HG03469 (cell line): ENCODE measurements around the gene PRSS57.
"Not testable (repeated sequence)": the region's sequence is repeated elsewhere in the genome, so short reads cannot be mapped to it uniquely, and the experiment has no call there.

Source experiments
- ATAC-seq: cut with Tn5 transposase; IDR thresholded peaks from one replicate; pipeline ENCODE4 v1.9.1; 2021; ENCODE audit warnings: mild to moderate bottlenecking, moderate library complexity, moderate number of reproducible peaks; ENCODE audit not compliant: unreplicated experiment

Gene PRSS57

DNA sequence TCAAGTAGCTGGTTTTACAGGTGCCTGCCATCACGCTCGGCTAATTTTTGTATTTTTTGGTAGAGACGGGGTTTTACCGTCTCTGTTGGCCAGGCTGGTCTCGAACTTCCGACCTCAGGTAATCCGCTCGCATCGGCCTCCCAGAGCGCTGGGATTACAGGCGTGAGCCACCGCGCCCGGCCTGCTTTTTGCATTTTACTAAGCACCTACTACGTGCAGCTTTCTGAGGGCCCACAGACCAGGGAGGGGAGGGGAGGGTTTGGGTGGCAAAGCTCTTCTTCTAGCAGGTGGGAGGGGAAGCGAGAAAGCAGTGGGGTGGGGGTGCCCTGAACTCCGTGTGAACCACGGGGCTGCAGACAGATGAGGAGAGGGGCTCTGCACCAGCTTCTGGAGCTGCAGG, 28.5 kb upstream of the PRSS57 start:
- ATAC-seq = no peak

DNA sequence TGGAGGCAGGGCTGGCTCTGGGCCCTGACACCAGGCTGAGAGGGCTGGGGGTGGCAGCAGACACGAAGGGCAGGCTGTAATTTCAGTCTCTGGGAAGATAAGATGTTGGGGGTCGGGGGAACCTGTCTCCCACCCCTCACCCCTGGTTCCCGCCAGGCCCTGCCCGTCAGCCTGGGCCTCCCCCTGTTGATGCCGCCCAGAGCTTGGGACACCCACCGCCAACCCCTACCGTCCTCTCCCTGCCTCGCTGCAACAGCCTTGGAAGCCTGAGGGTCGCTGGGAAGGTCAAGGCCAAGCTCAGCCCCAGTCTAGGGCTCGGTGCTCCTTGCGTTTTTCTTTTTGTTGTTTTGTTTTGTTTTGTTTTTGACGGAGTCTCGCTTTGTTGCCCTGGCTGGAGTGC, 28.0 kb upstream of the PRSS57 start:
- no peak for ATAC-seq

DNA sequence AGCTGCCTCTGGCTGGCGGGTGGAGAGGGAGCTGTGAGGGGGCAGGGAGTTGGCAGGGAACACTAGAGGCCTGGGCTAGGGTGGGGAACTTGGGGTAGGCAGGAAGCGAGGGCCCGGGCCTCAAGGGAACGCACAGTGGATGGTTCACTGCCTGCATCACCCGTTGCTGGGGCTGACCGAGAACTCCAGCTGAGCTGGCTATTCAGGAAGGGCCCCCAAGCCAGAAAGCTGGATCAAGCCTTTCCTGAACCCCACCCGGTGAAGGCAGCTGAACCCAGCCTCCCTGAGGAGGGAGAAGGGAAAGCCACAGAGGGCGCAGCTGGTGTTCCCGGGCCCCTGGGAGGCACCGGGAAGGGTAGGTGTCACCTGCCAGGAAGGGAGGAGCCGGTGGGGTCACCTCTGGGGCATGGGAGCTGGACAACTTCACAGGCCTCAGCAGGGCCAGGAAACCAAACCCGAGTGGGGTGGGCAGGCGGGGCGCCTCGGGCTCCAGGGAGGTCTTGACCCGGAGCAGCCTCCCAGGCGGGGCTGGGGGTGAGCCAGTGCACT, 27.4 kb upstream of the PRSS57 start:
- ATAC-seq = no peak

DNA sequence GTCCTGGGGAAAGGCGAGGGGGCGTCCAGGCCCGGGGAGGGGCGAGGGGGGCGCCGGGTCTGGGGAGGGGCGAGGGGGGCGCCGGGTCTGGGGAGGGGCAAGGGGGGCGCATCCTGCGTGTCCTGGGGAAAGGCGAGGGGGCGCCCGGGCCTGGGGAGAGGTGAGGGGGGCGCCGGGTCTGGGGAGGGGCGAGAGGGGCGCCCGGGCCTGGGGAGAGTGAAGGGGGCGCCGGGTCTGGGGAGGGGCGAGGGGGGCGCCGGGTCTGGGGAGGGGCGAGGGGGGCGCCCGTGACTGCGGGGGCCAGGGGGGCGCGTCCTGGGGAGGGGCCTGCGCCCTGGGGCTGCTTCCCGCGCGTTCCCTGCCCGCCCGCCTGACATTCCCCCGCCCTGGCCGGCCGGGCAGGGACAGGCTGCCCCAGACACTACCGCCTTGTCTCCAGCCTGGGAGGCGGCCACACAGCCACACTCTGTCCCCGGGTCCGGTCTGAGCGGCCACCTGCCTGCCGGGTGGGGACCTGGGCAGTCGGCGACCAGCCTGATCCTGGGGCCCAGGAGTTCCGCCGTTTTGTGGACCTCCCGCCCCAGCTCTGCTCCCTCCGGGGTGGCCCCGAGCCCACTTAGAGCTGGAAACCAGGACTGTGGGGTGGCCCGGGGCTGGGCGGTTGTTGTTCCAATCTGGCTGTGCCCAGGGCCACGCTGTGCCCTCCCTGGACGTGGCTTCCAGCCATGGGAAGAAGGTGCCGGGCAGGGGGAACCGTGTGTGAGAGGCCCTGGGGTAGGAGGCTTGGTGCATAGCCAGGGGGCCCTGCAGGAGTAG, 25.3 kb upstream of the PRSS57 start:
- no peak for ATAC-seq

DNA sequence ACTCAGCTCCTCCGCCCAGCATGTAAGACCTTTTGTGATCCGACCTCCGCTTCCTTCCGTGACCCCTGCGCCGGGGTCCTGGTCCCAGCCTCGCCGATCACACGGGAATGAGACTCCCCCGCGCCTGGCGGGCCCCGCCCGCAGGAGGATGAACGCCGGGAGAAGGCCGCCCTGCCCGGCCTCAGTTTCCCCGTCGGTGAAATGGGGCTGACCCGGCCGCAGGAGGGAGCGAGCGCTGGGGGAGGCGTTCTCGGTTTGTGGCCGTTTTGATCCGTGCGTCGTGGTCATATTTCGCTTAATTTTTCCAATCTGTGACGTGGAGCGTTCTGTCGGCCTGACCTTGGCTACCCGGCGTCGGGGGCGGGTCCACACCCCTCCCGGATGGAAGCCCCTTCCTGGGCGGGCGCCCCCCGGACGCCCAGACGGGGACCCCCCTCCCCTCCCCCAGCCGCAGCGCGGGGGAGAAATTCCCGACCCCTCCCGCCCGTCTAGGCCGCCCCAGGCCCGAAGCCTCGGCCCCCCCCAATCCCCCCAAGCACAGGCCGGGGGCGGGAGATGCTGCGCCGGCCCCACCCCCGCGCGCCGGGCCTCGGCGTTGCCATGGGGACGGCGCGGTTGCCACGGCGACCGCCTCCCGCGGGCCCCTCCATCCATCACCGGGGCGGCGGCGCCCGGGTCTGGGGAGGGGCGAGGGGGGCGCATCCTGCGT, 24.5 kb upstream of the PRSS57 start:
- ATAC-seq = no peak

DNA sequence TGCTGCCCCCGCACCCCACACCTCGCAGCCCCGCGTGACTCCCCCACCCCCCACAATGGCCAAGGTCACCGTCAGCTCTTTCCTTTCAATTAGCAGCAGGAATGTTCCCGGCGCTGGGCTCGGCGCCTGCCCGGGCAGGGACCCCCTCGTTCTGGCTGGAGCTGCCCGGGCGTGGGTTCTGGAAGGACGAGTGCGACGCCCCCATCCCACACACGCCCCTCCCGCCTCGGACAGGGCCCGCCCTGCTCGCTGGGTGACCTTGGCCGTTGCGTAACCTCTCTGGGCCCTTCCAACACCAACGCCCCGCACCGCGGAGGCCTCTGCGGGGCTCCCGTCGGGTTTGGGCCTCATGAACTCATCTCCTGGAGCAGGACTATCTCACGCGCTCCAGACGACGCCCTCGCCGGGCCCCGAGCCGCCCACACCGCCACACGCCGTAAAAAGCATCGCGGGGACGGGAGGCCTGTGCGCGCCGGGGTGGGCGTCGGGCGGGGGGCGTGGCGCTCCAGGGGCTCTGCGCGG, 23.8 kb upstream of the PRSS57 start:
- ATAC-seq = no peak

DNA sequence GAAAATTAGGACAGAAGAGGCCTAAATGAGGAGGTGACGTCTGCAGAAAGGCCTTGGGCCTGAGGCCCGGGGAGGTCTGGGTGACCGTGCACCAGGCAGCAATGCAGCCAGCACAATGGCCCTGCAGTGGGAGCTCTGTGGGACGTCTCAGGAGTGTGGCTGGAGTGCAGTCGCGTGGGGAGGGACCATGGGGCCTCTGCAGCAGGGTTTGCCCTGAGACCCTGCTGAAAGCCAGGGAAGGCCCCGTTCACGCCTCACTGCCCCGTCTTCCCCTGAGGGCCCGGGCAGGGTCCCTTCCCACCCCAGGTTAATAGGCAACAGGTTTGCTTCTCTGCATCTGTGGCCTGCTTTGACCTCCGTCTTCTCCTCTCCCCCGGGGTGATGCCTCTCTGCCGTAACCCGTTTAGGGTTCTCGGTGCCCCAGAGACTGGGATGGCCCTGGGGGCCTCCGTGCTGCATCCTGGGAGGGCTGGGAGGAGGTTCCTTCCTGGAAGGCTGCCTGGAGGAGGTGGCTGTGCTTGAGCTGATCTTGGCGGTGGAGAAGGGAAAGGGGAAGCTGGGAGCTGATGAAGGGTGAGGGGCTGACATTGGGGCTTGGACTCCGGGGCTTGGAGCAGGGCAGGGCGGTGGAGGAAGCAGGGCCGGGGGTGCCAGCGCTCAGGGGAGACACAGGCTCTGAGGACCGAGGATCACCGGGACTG, 23.1 kb upstream of the PRSS57 start:
- ATAC-seq = no peak

DNA sequence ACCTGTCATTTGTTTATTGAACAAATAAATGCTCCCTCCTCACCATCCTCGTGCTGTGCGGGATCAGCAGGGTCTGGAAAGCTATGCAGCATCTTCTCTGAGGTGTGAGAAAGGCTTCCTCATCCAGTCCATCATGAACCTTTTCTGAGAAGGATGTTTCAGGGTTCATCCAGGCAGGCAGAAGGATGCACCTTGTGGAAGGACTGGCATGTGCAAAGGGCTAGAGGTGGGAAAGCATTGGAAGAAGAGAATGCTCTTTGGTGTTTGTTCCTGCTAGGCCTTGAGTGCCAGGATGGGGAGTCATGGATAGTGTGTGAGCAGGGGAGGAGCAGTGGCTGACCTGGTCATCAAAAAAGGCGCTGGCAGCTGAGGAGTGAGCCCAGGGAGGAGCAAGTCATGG, 20.1 kb upstream of the PRSS57 start:
- ATAC-seq = no peak

DNA sequence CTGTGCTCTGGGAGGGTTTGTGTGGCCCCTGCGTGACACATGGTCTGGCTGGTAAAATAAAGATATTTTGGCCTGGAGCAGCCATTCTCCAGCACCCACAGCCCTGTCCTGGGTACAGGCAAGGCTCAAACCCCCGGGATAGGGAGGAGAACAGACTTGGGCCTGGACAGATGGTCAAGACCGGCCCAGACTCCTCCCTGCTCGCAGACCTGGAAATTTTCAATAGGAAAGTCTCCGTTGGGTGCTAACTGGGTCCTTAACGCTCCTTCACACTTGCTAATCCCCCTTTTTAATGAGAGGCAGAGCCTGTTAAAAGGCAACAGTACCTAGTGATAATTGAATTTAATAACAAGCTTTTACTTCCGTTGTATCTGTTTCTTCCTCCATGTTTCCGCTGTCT, 16.0 kb upstream of the PRSS57 start:
- ATAC-seq = no peak

DNA sequence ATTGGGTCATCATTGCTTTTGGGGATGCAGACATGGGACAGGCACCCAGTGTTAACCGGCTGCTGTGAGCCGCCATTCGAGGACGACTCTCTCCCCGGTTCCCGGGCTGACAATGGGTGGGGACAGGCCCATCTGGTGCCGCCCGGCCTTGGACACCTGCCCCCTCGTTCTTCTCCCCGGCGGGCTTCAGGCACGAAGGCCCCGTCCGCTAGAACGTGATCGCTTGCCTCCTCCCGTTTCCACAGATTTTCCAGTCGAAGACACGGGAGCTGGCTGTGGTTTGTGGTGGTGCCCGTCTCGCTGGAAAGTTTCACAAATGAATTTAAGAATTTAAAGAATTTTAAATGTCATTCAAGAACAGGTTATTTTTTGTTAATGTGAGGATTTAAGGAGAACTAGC, 15.5 kb upstream of the PRSS57 start:
- ATAC-seq = no peak

DNA sequence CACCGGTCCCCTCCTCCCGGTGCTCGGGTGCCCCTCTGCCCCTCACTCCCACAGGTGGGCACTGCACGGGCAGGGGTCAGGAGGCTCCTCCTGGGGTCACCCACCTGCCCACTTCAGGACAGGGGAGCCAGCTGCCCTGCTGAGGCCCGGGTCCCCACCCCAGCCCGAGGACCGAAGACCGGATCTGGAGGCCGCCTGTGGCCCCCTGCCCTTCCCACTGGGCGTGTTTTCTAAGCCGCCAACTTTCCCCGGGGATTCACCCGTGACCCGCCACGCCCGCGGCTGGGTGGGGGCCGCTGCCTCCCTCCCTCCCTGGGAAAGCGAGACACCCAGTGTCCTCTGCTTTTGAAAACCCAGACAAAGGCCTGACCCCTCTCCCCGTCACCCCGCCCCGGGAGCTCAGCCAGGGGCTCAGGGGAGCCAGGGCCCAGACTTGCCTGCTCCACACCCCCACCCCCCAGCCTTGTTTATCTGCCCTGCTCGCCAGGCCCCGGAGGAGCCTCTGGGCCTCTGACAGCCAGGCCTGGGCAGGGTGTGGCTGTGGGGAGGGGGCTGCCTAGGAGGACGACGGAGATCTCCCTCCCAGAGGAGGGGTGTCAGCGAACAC, 14.8 kb upstream of the PRSS57 start:
- no peak for ATAC-seq

DNA sequence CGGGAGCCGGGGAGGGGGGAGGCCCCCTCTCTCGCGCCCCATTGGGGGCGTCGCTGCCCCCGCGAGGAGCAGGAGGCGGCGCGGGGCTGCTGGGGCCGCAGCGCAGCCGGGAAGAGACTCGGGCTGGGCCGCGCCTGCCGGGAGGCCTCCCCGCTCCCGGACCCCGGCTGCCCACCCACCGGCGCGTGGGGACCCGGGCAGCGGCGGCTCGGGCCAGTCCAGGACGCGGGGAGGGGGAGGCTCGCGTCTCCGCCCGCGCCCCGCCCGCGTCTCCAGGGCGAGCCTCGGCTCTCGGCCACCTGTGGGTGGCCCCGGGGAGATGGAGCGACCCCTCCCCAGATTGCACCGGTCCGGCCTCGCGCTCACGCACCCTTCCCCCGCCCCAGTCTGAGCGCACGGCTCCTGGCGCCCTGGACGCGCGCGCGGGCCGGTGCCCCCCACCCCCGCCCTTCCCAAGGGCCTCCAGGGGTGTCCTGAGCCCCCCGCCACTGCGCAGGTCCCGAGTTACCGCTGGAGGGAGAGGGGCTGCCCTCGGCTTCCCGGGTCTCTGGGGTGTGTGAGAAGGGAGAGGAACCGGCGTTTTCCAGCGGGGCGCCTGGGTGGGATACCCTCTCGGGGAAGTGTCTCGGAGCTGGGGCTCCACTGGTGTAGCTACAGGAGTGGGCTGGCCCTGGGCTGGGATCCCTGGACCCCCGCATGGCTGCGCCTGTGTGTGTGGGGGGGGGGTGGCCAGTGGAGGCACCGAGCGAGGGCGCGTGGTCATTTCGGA, 14.1 kb upstream of the PRSS57 start:
- no peak for ATAC-seq

DNA sequence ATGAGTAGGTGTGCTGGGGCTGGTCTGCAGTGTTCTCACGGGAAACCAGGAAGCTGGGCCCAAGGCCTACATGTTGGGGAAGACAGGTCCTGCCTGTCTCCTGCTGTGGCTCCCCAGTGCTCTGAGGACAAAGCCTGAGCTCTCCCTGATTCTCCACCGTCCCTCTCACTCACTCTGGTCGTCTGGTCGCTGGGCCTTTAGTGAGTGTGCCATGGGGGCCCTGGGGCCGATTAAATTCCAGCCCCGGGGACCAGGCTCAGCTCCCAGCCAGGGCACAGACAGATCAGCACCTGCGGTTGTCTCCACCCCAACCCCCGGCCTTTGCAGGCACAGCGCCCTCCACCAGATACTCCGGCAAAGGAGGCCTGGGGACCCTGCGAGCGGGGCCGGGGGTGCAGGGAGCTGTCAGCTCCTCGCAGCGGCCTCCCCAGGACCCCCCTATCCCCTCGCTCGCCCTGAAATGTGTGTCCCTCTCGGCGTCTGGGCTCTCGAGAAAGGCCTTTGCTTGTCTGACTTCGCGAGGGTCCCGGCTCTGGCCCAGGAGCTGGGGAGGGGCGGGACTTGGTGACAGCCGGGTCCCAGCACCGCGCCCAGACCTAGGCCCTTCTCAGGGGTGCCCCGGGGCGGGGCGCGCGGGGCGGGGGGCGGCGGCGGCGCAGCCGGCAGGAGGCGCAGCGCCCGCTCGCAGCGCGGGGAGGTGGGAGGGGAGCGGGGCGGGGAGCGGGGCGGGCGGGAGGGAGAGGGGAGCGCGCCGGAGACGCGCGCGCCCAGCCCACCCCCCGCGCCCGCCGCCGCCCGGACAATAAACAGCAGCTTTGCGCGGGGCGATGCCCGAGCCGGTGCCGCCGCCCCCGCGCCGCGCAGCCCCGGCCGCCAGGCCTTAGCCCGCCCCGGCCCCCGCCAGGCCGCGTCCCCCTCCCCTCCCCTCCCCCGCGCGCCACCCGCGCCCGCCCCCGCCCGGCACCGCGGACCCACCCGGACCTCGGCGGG, 13.2 kb upstream of the PRSS57 start, which contains the start of gene PALM:
TSS of gene PALM (plus strand) at position 782 of the 990 bp plus-strand sequence. CDS start 212 bp downstream, outside the sequence.
- no peak for ATAC-seq

DNA sequence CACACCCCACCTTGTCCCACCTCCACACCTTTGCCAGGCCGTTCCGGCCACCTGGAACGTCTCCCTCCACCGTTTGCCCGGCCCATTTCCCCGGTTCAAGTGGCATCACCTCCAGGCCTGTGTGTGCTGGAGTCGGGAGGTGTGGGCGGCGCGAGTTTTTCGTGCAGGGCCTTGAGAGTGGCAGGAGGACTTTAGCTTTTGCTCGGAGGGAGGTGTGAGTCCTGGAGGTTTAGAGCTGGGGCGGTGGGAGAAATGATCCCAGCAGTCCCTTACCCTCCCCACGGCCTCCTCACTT, 9.1 kb upstream of the PRSS57 start:
- no peak for ATAC-seq

DNA sequence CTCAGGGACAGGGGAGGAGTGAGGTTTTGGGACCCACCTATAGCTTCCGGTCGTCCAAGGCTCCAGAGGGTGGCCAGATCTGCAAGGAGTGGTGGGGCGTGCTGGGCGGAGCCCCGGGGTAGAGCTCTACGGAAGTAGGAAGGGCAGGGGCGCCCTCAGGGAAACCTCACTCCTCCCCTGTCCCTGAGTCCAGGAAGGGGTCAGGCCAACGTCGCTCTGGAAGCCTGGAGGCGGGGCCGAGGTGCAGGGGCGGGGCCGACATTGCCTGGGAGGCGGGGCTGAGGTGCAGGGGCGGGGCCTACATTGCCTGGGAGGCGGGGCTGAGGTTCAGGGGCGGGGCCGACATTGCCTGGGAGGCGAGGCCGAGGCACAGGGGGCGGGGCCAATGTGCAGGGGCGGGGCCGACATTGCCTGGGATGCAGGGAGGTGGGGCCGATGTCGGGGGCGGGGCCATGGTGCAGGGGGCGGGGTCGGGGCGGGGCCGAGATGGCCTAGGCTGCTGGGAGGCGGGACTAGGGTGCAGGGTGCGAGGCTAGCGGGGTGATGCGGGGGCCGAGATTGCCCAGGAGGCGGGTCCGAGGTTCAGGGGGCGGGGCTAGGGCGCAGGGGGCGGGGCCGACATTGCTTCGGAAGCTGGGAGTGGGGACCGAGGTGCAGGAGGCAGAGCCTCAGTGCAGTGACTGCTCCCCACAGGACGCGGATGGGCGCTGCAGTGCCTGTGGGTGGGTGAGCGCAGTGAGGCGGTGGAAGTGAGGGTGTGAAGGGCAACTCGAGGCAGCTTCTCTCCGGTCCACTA, 8.6 kb upstream of the PRSS57 start:
- no peak for ATAC-seq

DNA sequence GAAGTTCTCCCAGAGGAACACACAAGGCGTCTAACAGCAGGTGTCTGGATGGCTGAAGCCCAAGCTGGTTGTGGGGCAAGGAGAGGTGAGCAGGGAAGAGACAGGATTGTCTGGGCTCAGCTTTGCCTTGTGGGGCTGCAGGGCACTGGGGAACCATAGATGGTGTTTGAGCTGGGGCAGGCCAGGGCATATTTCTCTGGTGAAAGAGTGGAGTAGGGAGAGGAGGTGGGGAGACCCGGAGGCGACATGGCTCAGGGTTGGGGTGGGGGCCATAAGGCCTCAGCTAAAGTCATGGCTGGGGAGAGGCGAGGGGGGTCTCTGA, 8.0 kb upstream of the PRSS57 start:
- ATAC-seq = no peak

DNA sequence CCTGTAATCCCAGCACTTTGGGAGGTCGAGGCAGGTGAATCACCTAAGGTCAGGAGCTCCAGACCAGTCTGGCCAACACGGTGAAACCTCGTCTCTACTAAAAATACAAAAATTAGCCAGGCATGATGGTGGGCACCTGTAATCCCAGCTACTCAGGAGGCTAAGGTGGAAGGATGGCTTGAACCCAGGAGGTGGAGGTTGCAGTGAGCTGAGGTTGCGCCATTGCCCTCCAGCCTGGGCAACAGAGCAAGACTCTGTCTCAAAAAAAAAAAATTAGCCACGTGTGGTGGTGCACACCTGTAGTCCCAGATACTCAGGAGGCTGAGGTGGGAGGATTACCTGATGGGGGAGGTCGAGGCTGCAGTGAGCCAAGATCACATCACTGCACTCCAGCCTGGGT, 7.6 kb upstream of the PRSS57 start:
- ATAC-seq = not testable (repeated sequence)

DNA sequence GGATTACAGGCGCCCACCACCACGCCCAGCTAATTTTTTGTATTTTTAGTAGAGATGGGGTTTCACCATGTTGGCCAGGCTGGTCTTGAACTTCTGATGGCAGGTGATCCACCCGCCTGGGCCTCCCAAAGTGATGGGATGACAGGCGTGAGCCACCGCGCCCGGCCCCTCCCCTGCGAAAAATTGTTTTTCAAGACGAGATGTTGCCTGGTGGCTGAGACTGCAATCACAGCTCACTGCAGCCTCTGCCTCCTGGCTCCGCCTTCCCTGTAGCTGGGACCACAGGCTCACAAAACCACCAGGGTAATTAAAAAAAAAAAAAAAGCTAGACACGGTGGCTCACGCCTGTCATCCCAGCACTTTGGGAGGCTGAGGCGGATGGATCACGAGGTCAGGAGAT, 4.6 kb upstream of the PRSS57 start:
- ATAC-seq = not testable (repeated sequence)
